Natural killer cell (primary cell): ENCODE measurements around the gene STAP2. TPM values are rescaled to one million over a fixed set of nuclear protein-coding genes. Genes with fewer than 3 reads are reported as not detected.

Source experiments
- ATAC-seq, 3 donors: fragments of 150-1000 bp in 2 of 3; fragments of 200-7000 bp in 1 of 3; cut with Tn5 transposase; 1 replicate in 1 of 3; 2 replicates in 2 of 3; pipeline ENCODE4 v1.10.0; 2021; ENCODE audit warnings: mild to moderate bottlenecking in 2 of 3, moderate library complexity in 2 of 3
- DNase-seq, 2 donors: peaks; one replicate each; pipeline versions ENCODE4 v3.0.0 to v3.0.0-alpha.2; 2013 to 2021; ENCODE audit warnings: mixed read lengths in 1 of 2
- H3K27ac ChIP-seq: one replicate; pipeline ENCODE4 v1.5.1; 2013; ENCODE audit warnings: mild to moderate bottlenecking, low read length
- H3K27me3 ChIP-seq: one replicate; pipeline ENCODE4 v1.6.1; 2013; ENCODE audit warnings: low read length; ENCODE audit not compliant: control insufficient read depth, insufficient read depth
- H3K36me3 ChIP-seq: one replicate; pipeline ENCODE4 v1.6.1; 2013; ENCODE audit warnings: low read length; ENCODE audit not compliant: control insufficient read depth, insufficient read depth
- H3K4me1 ChIP-seq: one replicate; pipeline ENCODE4 v1.6.1; 2013; ENCODE audit warnings: low read length; ENCODE audit not compliant: control insufficient read depth, insufficient read depth
- H3K4me3 ChIP-seq: one replicate; pipeline ENCODE4 v1.5.1; 2013; ENCODE audit warnings: low read length
- H3K9me3 ChIP-seq: one replicate; pipeline ENCODE4 v1.6.1; 2013; ENCODE audit warnings: low read length; ENCODE audit not compliant: control insufficient read depth, insufficient read depth
- H3K27ac Mint-ChIP-seq, 2 donors: one replicate each; pipeline ENCODE4 v1.8.0; 2022; ENCODE audit warnings: mild to moderate bottlenecking in 2 of 2, mixed read lengths in 2 of 2, moderate library complexity in 1 of 2
- H3K27me3 Mint-ChIP-seq, 2 donors: one replicate each; pipeline ENCODE4 v1.8.0; 2022; ENCODE audit warnings: low read depth in 2 of 2, mixed read lengths in 2 of 2
- H3K36me3 Mint-ChIP-seq: one replicate; pipeline ENCODE4 v1.8.0; 2022; ENCODE audit warnings: mixed read lengths
- H3K4me1 Mint-ChIP-seq, 2 donors: one replicate each; pipeline ENCODE4 v1.8.0; 2022; ENCODE audit warnings: mixed read lengths in 2 of 2
- H3K4me3 Mint-ChIP-seq: one replicate; pipeline ENCODE4 v1.8.0; 2022; ENCODE audit warnings: mild to moderate bottlenecking, moderate library complexity, mixed read lengths
- H3K9me3 Mint-ChIP-seq, 2 donors: one replicate each; pipeline ENCODE4 v1.8.0; 2022; ENCODE audit warnings: mixed read lengths in 2 of 2
- WGBS: methylation state at CpG from one replicate; pipeline ENCODE4 v1.1.7; 2013; ENCODE audit warnings: missing lambda C conversion rate; ENCODE audit not compliant: insufficient coverage; 5-methylcytosine and 5-hydroxymethylcytosine counted together
- intact Hi-C: fragments of 100-400 bp; cut with micrococcal nuclease; formaldehyde crosslinking; loops from one replicate; pipeline ENCODE4 v1.14.2; 2022
- total RNA-seq, 4 donors: library from RNA; stranded (reverse); fragments of 120-200 nt in 1 of 4; gene quantifications; one replicate each; pipeline versions ENCODE4 v1.2.3 to v1.2.4, GENCODE V29; 2013 to 2022
- TF ChIP-seq, protein P1 (sequence below): fragments of 200-600 bp; IDR thresholded peaks from one replicate; pipeline ENCODE4 v1.8.0; 2022; ENCODE audit warnings: antibody characterized with exemption

Gene STAP2
- total RNA-seq, 3 donors from 2014 or later (not counting 1 experiment from before 2014, with no cell fraction given), result 1.4 to 3.3 (median 2.0) TPM

DNA sequence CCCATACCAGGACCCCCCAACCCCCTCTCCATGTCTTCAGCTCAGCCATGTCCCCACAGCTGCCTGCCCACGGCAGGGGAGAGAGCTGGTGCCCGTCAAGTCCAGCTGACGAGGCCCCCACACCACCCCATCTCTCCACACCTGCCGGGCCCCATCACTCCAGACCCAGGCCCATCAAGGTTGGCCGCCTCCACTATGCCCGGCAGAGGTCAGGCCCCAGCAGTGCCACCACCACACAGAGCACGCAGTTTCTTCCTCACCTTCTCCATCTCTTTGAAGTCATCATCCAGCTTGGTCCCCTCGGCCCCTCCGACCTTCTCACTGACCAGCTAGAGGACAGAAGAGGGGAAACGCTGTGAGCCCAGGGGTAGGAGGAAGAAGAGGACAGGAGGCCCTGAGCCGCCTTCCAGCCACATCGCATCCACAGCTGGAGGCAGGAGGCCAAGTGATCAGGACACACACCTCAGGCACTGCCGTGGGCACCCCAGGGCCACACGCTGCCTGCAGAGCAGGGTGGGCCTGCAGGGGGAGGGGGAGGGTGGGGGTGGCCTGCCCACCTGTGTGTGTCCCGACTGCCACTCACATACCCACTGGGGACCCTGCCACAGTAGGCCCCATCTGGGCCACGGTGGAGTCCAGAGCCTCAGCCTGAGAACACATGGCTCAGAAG is 28.2 kb upstream of the STAP2 start:
- 96% methylated on average over 16 of the region's 16 CpGs for WGBS
- no peaks in the 10 kb centered on the region for H3K36me3 Mint-ChIP-seq
- H3K36me3 ChIP-seq, result peaks cover 35% of the 10 kb centered on the region
- TF ChIP-seq, protein P1, sequence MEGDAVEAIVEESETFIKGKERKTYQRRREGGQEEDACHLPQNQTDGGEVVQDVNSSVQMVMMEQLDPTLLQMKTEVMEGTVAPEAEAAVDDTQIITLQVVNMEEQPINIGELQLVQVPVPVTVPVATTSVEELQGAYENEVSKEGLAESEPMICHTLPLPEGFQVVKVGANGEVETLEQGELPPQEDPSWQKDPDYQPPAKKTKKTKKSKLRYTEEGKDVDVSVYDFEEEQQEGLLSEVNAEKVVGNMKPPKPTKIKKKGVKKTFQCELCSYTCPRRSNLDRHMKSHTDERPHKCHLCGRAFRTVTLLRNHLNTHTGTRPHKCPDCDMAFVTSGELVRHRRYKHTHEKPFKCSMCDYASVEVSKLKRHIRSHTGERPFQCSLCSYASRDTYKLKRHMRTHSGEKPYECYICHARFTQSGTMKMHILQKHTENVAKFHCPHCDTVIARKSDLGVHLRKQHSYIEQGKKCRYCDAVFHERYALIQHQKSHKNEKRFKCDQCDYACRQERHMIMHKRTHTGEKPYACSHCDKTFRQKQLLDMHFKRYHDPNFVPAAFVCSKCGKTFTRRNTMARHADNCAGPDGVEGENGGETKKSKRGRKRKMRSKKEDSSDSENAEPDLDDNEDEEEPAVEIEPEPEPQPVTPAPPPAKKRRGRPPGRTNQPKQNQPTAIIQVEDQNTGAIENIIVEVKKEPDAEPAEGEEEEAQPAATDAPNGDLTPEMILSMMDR, result no peak
- peaks cover 43% of the 10 kb centered on the region for H3K4me1 ChIP-seq
- H3K27ac ChIP-seq, result peak overlapping the region; percentile 12
- DNase-seq, result no peak
- no peak overlapping the region for H3K4me3 Mint-ChIP-seq
- H3K4me3 ChIP-seq, result no peak overlapping the region
- ATAC-seq, result no peak
- no peaks in the 10 kb centered on the region for H3K27me3 ChIP-seq
- H3K27ac Mint-ChIP-seq, result peak overlapping the region; percentile 93
- peaks cover 24 to 41% of the 10 kb centered on the region in 2 donors for H3K4me1 Mint-ChIP-seq
- intact Hi-C loops, result no loop called here
- no peaks in the 10 kb centered on the region for H3K9me3 Mint-ChIP-seq
- no peaks in the 10 kb centered on the region for H3K9me3 ChIP-seq
- no peaks in the 10 kb centered on the region for H3K27me3 Mint-ChIP-seq

- no peak for DNase-seq
- peaks cover 36% of the 10 kb centered on the region for H3K36me3 ChIP-seq
- peak overlapping the region; percentile 51 to 93 for H3K27ac Mint-ChIP-seq
Measured at GRCh38 chr19:4365791-4366665, 27.4 kb upstream of the STAP2 start.

GRCh38 chr19:4365341-4365740 is 26.7 kb upstream of the STAP2 start:
- Histone ChIP-seq H3K4me3 (no peak overlapping the region), H3K27me3 (no peaks in the 10 kb centered on the region), H3K27ac (no peak overlapping the region), H3K9me3 (no peaks in the 10 kb centered on the region), H3K4me1 (peaks cover 29% of the 10 kb centered on the region), H3K36me3 (peaks cover 43% of the 10 kb centered on the region)
- no peaks in the 10 kb centered on the region for H3K9me3 Mint-ChIP-seq
- H3K27ac Mint-ChIP-seq, result no peak overlapping the region
- H3K4me1 Mint-ChIP-seq, result peaks cover 24 to 34% of the 10 kb centered on the region in 2 donors
- ATAC-seq, result no peak
- intact Hi-C loops, result no loop called here
- H3K4me3 Mint-ChIP-seq, result no peak overlapping the region
- TF ChIP-seq, protein P1, result no peak
- no peaks in the 10 kb centered on the region for H3K27me3 Mint-ChIP-seq
- WGBS, result 94% methylated on average over 16 of the region's 16 CpGs
- no peaks in the 10 kb centered on the region for H3K36me3 Mint-ChIP-seq
- no peak for DNase-seq

More at GRCh38 chr19:4365791-4366665, 27.4 kb upstream of the STAP2 start:
- H3K9me3 Mint-ChIP-seq, result no peaks in the 10 kb centered on the region
- Histone ChIP-seq H3K4me3 (no peak overlapping the region), H3K9me3 (no peaks in the 10 kb centered on the region), H3K27me3 (no peaks in the 10 kb centered on the region), H3K4me1 (peaks cover 35% of the 10 kb centered on the region), H3K27ac (no peak overlapping the region)
- no peak for ATAC-seq
- TF ChIP-seq, protein P1, result no peak
- H3K4me3 Mint-ChIP-seq, result no peak overlapping the region
- H3K27me3 Mint-ChIP-seq, result no peaks in the 10 kb centered on the region
- WGBS, result 98% methylated on average over 19 of the region's 19 CpGs
- intact Hi-C loops, result no loop called here
- no peaks in the 10 kb centered on the region for H3K36me3 Mint-ChIP-seq
- H3K4me1 Mint-ChIP-seq, result peaks cover 24 to 41% of the 10 kb centered on the region in 2 donors
